Measurements from ENCODE around the gene DYNC2H1.

Gene DYNC2H1

GRCh38 chr11:103071008-103071407, 38.2 kb upstream of the DYNC2H1 start:
- H3K9me3 ChIP-seq = no peaks in the 10 kb centered on the region
- H3K27me3 ChIP-seq = no peaks in the 10 kb centered on the region
- H3K36me3 ChIP-seq = peaks cover 2% of the 10 kb centered on the region
- H3K4me1 ChIP-seq (ENCODE audit: control insufficient read depth in 1 of 2, insufficient read depth in 1 of 2, low read depth in 1 of 2, low read length in 1 of 2) = no peaks in the 10 kb centered on the region
- H3K27ac ChIP-seq = no peak overlapping the region
- TF ChIP-seq CTCF (IDR thresholded peaks at IDR 0.05) = no peak
- no peak overlapping the region for H3K4me3 ChIP-seq (ENCODE audit: low read depth in 1 of 2, low read length in 1 of 2)

GRCh38 chr11:103076361-103076760, 32.9 kb upstream of the DYNC2H1 start:
- no peaks in the 10 kb centered on the region for H3K27me3 ChIP-seq
- TF ChIP-seq CTCF (IDR thresholded peaks at IDR 0.05) = no peak
- H3K4me1 ChIP-seq (ENCODE audit: control insufficient read depth in 1 of 2, insufficient read depth in 1 of 2, low read depth in 1 of 2, low read length in 1 of 2) = no peaks in the 10 kb centered on the region
- H3K36me3 ChIP-seq = peaks cover 15% of the 10 kb centered on the region
- H3K27ac ChIP-seq = no peak overlapping the region
- H3K4me3 ChIP-seq (ENCODE audit: low read depth in 1 of 2, low read length in 1 of 2) = no peak overlapping the region
- no peaks in the 10 kb centered on the region for H3K9me3 ChIP-seq

- no peak for TF ChIP-seq CTCF (IDR thresholded peaks at IDR 0.05)
- Histone ChIP-seq H3K9me3 (no peaks in the 10 kb centered on the region), H3K36me3 (peaks cover 21% of the 10 kb centered on the region), H3K27me3 (no peaks in the 10 kb centered on the region), H3K27ac (no peak overlapping the region), H3K4me1 (ENCODE audit: control insufficient read depth in 1 of 2, insufficient read depth in 1 of 2, low read depth in 1 of 2, low read length in 1 of 2) (no peaks in the 10 kb centered on the region), H3K4me3 (ENCODE audit: low read depth in 1 of 2, low read length in 1 of 2) (no peak overlapping the region)
Observed at GRCh38 chr11:103077554-103077953, 31.7 kb upstream of the DYNC2H1 start.

- Histone ChIP-seq H3K36me3 (peaks cover 21% of the 10 kb centered on the region), H3K4me3 (ENCODE audit: low read depth in 1 of 2, low read length in 1 of 2) (no peak overlapping the region), H3K4me1 (ENCODE audit: control insufficient read depth in 1 of 2, insufficient read depth in 1 of 2, low read depth in 1 of 2, low read length in 1 of 2) (no peaks in the 10 kb centered on the region), H3K27me3 (no peaks in the 10 kb centered on the region), H3K27ac (no peak overlapping the region), H3K9me3 (no peaks in the 10 kb centered on the region)
- TF ChIP-seq CTCF (IDR thresholded peaks at IDR 0.05) = no peak
Observed at GRCh38 chr11:103078710-103079109, 30.5 kb upstream of the DYNC2H1 start.

- no peak for TF ChIP-seq CTCF (IDR thresholded peaks at IDR 0.05)
- H3K4me3 ChIP-seq (ENCODE audit: low read depth in 1 of 2, low read length in 1 of 2) = no peak overlapping the region
- H3K36me3 ChIP-seq = peaks cover 26% of the 10 kb centered on the region
- no peak overlapping the region for H3K27ac ChIP-seq
- H3K9me3 ChIP-seq = no peaks in the 10 kb centered on the region
- H3K4me1 ChIP-seq (ENCODE audit: control insufficient read depth in 1 of 2, insufficient read depth in 1 of 2, low read depth in 1 of 2, low read length in 1 of 2) = no peaks in the 10 kb centered on the region
- H3K27me3 ChIP-seq = no peaks in the 10 kb centered on the region
Observed at GRCh38 chr11:103079833-103080232, 29.4 kb upstream of the DYNC2H1 start.

Measured in neutrophil (primary cell).